ENCODE data around the gene RPAIN. TPM values are rescaled to one million over a fixed set of nuclear protein-coding genes. Genes with fewer than 3 reads are reported as not detected.
A peak's percentile ranks its signal among the peaks of the same experiment; 100 is the strongest.
"Not testable (repeated sequence)": the region's sequence is repeated elsewhere in the genome, so short reads cannot be mapped to it uniquely, and the experiment has no call there.

The RPAIN gene
- total RNA-seq, 1 experiment from 2014 or later = 120 TPM

DNA sequence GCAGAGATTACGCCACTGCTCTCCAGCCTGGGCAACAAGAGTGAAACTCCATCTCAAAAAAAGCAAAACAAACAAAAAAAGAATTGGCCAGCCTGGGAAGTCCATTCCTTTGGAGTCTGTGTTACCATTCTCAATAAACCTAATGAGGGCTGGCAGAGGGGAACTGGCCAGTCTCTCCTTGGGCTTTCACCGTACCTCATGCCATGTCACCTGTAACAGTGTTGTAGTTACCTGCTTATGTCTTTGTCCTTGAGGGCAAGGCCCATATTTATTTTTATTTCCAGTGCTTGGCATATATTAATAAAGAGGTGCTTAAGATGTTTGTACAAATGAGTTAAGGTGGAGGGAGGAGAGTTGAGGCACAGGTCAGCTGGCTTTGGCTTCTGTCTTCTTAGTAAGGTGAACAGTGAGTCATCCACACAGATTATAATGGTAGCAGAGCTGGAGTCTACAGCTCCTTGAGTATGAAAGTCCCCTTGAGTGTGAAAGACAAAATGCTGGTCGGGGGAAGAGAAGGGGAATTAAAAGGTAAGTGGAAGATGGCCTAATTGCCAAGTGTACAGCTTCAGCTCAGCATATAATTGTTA lies 10.5 kb downstream of the RPAIN start:
- CTCF ChIA-PET = interaction anchor here (0.7 kb wide), 2 partner anchors 27 to 1228 kb away, joined by 3 read pairs; no protein-coding TSS in a partner anchor
- Histone ChIP-seq H3K36me3 (ENCODE audit: insufficient read depth, low read length, poor library complexity, severe bottlenecking) (peaks cover 97% of the 10 kb centered on the region), H3K27me3 (replicated peaks; ENCODE audit: insufficient read depth, low read depth, low read length, poor library complexity) (no peaks in the 10 kb centered on the region), H3K4me3 (ENCODE audit: low read depth, low read length, poor library complexity, severe bottlenecking) (no peak overlapping the region), H3K9me3 (ENCODE audit: low read depth, low read length, poor library complexity, severe bottlenecking) (no peaks in the 10 kb centered on the region), H3K4me1 (ENCODE audit: insufficient read depth, low read length, poor library complexity, severe bottlenecking) (no peaks in the 10 kb centered on the region), H3K27ac (ENCODE audit: low read depth, low read length, poor library complexity, severe bottlenecking) (no peak overlapping the region)
- no peak for TF ChIP-seq EZH2 (IDR thresholded peaks at IDR 0.05; ENCODE audit: borderline replicate concordance, low read depth, low read length, poor library complexity, severe bottlenecking)
- DNase-seq (ENCODE audit: low spot score) = no peak
- BruUV-seq (replicated peaks) = no TSS peak
- intact Hi-C loops (cut with micrococcal nuclease; ENCODE audit: unreplicated experiment) = loop anchor here (10.0 kb wide), 1 partner anchor 176 kb away; no protein-coding TSS in a partner anchor
- POLR2A ChIA-PET (ENCODE audit: low non-redundant PET) = no interaction called here

DNA sequence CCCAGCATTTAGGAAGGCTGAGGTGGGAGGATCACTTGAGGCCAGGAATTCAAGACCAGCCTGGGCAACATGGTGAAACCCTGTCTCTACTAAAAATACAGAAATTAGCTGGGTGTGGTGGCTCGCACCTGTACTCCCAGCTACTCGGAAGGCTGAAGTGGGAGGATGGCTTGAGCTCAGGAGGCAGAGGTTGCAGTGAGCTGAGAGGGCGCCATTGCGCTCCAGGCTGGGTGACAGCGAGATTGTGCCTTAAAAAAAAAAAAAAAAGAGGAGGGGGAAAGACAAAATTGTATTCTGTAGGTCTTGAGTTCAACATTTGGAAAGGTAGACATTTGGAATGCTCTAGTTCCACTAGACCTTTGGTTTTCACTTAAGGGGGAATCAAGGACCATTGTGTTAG lies 11.3 kb downstream of the RPAIN start:
- peaks cover 97% of the 10 kb centered on the region for H3K36me3 ChIP-seq (ENCODE audit: insufficient read depth, low read length, poor library complexity, severe bottlenecking)
- intact Hi-C loops (cut with micrococcal nuclease; ENCODE audit: unreplicated experiment) = loop anchor here (10.0 kb wide), 1 partner anchor 176 kb away; no protein-coding TSS in a partner anchor
- DNase-seq (ENCODE audit: low spot score); H3K9me3 ChIP-seq (ENCODE audit: low read depth, low read length, poor library complexity, severe bottlenecking); H3K4me1 ChIP-seq (ENCODE audit: insufficient read depth, low read length, poor library complexity, severe bottlenecking); H3K4me3 ChIP-seq (ENCODE audit: low read depth, low read length, poor library complexity, severe bottlenecking); H3K27ac ChIP-seq (ENCODE audit: low read depth, low read length, poor library complexity, severe bottlenecking); H3K27me3 ChIP-seq (replicated peaks; ENCODE audit: insufficient read depth, low read depth, low read length, poor library complexity); POLR2A ChIA-PET (ENCODE audit: low non-redundant PET); BruUV-seq (replicated peaks): not testable (repeated sequence)
- TF ChIP-seq, protein P1, sequence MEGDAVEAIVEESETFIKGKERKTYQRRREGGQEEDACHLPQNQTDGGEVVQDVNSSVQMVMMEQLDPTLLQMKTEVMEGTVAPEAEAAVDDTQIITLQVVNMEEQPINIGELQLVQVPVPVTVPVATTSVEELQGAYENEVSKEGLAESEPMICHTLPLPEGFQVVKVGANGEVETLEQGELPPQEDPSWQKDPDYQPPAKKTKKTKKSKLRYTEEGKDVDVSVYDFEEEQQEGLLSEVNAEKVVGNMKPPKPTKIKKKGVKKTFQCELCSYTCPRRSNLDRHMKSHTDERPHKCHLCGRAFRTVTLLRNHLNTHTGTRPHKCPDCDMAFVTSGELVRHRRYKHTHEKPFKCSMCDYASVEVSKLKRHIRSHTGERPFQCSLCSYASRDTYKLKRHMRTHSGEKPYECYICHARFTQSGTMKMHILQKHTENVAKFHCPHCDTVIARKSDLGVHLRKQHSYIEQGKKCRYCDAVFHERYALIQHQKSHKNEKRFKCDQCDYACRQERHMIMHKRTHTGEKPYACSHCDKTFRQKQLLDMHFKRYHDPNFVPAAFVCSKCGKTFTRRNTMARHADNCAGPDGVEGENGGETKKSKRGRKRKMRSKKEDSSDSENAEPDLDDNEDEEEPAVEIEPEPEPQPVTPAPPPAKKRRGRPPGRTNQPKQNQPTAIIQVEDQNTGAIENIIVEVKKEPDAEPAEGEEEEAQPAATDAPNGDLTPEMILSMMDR (conservative IDR thresholded peaks at IDR 0.05; ENCODE audit: low read depth, low read length) = peak; percentile 26; the same call in 1 of the 2 replicates
- CTCF ChIA-PET = interaction anchor here (0.7 kb wide), 2 partner anchors 26 to 1227 kb away, joined by 3 read pairs; no protein-coding TSS in a partner anchor

DNA sequence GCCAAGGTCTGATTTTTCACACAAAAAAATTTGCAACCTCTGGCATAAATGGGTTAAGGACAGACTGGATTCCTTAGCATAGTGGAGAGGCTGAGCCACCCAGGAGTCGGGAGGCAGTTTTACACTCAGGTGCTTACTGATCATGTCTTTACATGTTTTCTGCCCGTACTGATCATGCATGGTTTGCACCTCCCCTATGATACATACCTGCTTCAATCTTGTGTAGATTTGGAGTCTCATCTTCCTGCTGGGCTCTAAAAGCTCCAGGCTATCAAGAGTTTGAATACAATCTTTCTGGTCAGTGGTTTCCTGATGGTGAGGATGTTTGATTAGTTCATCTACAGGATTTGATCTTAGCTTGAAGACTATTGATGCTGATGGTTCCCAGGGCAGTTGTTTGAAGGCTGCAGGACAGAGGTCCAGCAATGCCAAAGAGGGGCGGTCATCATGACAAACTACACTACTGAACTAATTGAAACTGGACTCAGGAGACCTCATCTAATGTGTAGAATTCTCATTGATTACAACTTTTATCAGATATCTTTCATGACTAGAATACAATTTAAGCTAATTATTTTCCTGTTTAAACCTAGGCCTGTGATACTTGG lies 12.1 kb downstream of the RPAIN start:
- intact Hi-C loops (cut with micrococcal nuclease; ENCODE audit: unreplicated experiment) = loop anchor here (10.0 kb wide), 1 partner anchor 177 kb away; no protein-coding TSS in a partner anchor
- no peaks in the 10 kb centered on the region for H3K9me3 ChIP-seq (ENCODE audit: low read depth, low read length, poor library complexity, severe bottlenecking)
- no peak overlapping the region for H3K4me3 ChIP-seq (ENCODE audit: low read depth, low read length, poor library complexity, severe bottlenecking)
- H3K36me3 ChIP-seq (ENCODE audit: insufficient read depth, low read length, poor library complexity, severe bottlenecking) = peaks cover 97% of the 10 kb centered on the region
- POLR2A ChIA-PET (ENCODE audit: low non-redundant PET) = no interaction called here
- TF ChIP-seq, protein P1 (conservative IDR thresholded peaks at IDR 0.05; ENCODE audit: low read depth, low read length) = no peak
- no peak for TF ChIP-seq EZH2 (IDR thresholded peaks at IDR 0.05; ENCODE audit: borderline replicate concordance, low read depth, low read length, poor library complexity, severe bottlenecking)
- peaks cover 10% of the 10 kb centered on the region for H3K4me1 ChIP-seq (ENCODE audit: insufficient read depth, low read length, poor library complexity, severe bottlenecking)
- no TSS peak for BruUV-seq (replicated peaks)
- H3K27me3 ChIP-seq (replicated peaks; ENCODE audit: insufficient read depth, low read depth, low read length, poor library complexity) = no peaks in the 10 kb centered on the region
- H3K27ac ChIP-seq (ENCODE audit: low read depth, low read length, poor library complexity, severe bottlenecking) = no peak overlapping the region
- CTCF ChIA-PET = interaction anchor here (0.5 kb wide), 1 partner anchor 31 kb away, joined by 4 read pairs; no protein-coding TSS in a partner anchor
- no peak for DNase-seq (ENCODE audit: low spot score)

Data from A673 (cell line).